Activated naive CD8-positive, alpha-beta T cell treated with anti-CD3 and anti-CD28 coated beads, Interleukin-2, amount 10 ng/mL, durations not matched to agents 7 days and 5 days (primary cell): ENCODE measurements around the gene XPO5. TPM values are rescaled to one million over a fixed set of nuclear protein-coding genes. Genes with fewer than 3 reads are reported as not detected.
A peak's percentile ranks its signal among the peaks of the same experiment; 100 is the strongest.

ENCODE experiments used
- ATAC-seq: fragments of 150-1000 bp; cut with Tn5 transposase; one replicate; pipeline ENCODE4 v1.10.0; 2021; ENCODE audit warnings: low read depth, moderate library complexity
- POLR2A ChIA-PET: fragments of 350-600 bp; sonication (Branson Sonifier 250); formaldehyde crosslinking; loops from one replicate; lab custom pipeline; 2021; ENCODE audit warnings: antibody characterized with exemption; lab: Charles Lee
- DNase-seq: peaks from one replicate; pipeline ENCODE4 v3.0.0; 2021
- H3K27ac Mint-ChIP-seq: one replicate; pipeline ENCODE4 v1.8.0; 2022; ENCODE audit warnings: mild to moderate bottlenecking, mixed read lengths
- H3K27me3 Mint-ChIP-seq: one replicate; pipeline ENCODE4 v1.8.0; 2022; ENCODE audit warnings: mild to moderate bottlenecking, moderate library complexity, mixed read lengths
- H3K36me3 Mint-ChIP-seq: one replicate; pipeline ENCODE4 v1.8.0; 2021; ENCODE audit warnings: mild to moderate bottlenecking, mixed read lengths
- H3K4me1 Mint-ChIP-seq: one replicate; pipeline ENCODE4 v1.8.0; 2021; ENCODE audit warnings: mixed read lengths
- H3K4me3 Mint-ChIP-seq: one replicate; pipeline ENCODE4 v1.8.0; 2022; ENCODE audit warnings: mild to moderate bottlenecking, moderate library complexity, mixed read lengths
- H3K9me3 Mint-ChIP-seq: one replicate; pipeline ENCODE4 v1.8.0; 2021; ENCODE audit warnings: mixed read lengths
- total RNA-seq, 2 experiments: library from RNA; stranded (reverse); gene quantifications; one replicate each; pipeline ENCODE4 v1.2.3, GENCODE V29; 2021

XPO5 gene
- 10 to 100 TPM; 46.1 to 47.0 TPM for total RNA-seq

GRCh38 chr6:43575772-43576551 lies at the start of gene XPO5, which contains the start of gene POLH:
Gene XPO5, minus strand, starts transcription at chr6:43576038. Its CDS starts 174 bp downstream, at chr6:43575864.
Gene POLH, plus strand, starts transcription at chr6:43576185. Its CDS starts 6,135 bp downstream, at chr6:43582320.
- H3K4me1 Mint-ChIP-seq = peaks cover 32% of the 10 kb centered on the region
- no peaks in the 10 kb centered on the region for H3K9me3 Mint-ChIP-seq
- POLR2A ChIA-PET = interaction anchor here (0.6 to 1.6 kb wide), 8 partner anchors 9 to 783 kb away, joined by 3 to 16 read pairs (median 4); partner anchors contain the start of genes GTPBP2, MAD2L1BP, POLR1C and YIPF3
- DNase-seq (peak; percentile 95), ATAC-seq (peak; percentile 95)
- peak within 1 kb of the TSS; percentile 95 for H3K4me3 Mint-ChIP-seq
- H3K27me3 Mint-ChIP-seq = no peaks in the 10 kb centered on the region
- H3K27ac Mint-ChIP-seq = peak within 1 kb of the TSS; percentile 88
- peaks cover 20% of the 10 kb centered on the region for H3K36me3 Mint-ChIP-seq

- POLR2A ChIA-PET = interaction anchor here (1.0 kb wide), 1 partner anchor 12 kb away, joined by 4 read pairs; no protein-coding TSS in a partner anchor
- H3K36me3 Mint-ChIP-seq = peaks cover 42% of the 10 kb centered on the region
- H3K27me3 Mint-ChIP-seq = no peaks in the 10 kb centered on the region
- ATAC-seq = no peak
- peak; percentile 19 for DNase-seq
- peaks cover 31% of the 10 kb centered on the region for H3K4me1 Mint-ChIP-seq
- H3K4me3 Mint-ChIP-seq = no peak overlapping the region
- peak overlapping the region; percentile 7 for H3K27ac Mint-ChIP-seq
- no peaks in the 10 kb centered on the region for H3K9me3 Mint-ChIP-seq
Observed at GRCh38 chr6:43625393-43625992, 49.7 kb upstream of the XPO5 start.

GRCh38 chr6:43624786-43625288 lies 49.0 kb upstream of the XPO5 start:
- Mint-ChIP-seq H3K36me3 (peaks cover 41% of the 10 kb centered on the region), H3K4me3 (no peak overlapping the region), H3K4me1 (peaks cover 25% of the 10 kb centered on the region), H3K27me3 (no peaks in the 10 kb centered on the region), H3K27ac (no peak overlapping the region), H3K9me3 (no peaks in the 10 kb centered on the region)
- POLR2A ChIA-PET = no interaction called here
- DNase-seq = no peak
- no peak for ATAC-seq

GRCh38 chr6:43623880-43624785 lies 48.3 kb upstream of the XPO5 start:
- DNase-seq = peak; percentile 23
- Mint-ChIP-seq H3K4me3 (no peak overlapping the region), H3K27ac (no peak overlapping the region), H3K27me3 (no peaks in the 10 kb centered on the region), H3K36me3 (peaks cover 43% of the 10 kb centered on the region), H3K9me3 (no peaks in the 10 kb centered on the region), H3K4me1 (peaks cover 27% of the 10 kb centered on the region)
- POLR2A ChIA-PET = no interaction called here
- no peak for ATAC-seq

GRCh38 chr6:43622541-43622940 lies 46.7 kb upstream of the XPO5 start:
- Mint-ChIP-seq H3K36me3 (peaks cover 41% of the 10 kb centered on the region), H3K4me3 (no peak overlapping the region), H3K4me1 (peaks cover 19% of the 10 kb centered on the region), H3K27me3 (no peaks in the 10 kb centered on the region), H3K9me3 (no peaks in the 10 kb centered on the region), H3K27ac (no peak overlapping the region)
- DNase-seq (no peak), ATAC-seq (no peak)
- POLR2A ChIA-PET = interaction anchor here (0.6 kb wide), 1 partner anchor 1835 kb away, joined by 3 read pairs; no protein-coding TSS in a partner anchor

GRCh38 chr6:43621836-43622180 lies 46.0 kb upstream of the XPO5 start:
- Mint-ChIP-seq H3K9me3 (no peaks in the 10 kb centered on the region), H3K36me3 (peaks cover 42% of the 10 kb centered on the region), H3K4me1 (peaks cover 16% of the 10 kb centered on the region), H3K27ac (no peak overlapping the region), H3K27me3 (no peaks in the 10 kb centered on the region), H3K4me3 (no peak overlapping the region)
- POLR2A ChIA-PET = no interaction called here
- ATAC-seq (no peak), DNase-seq (no peak)

GRCh38 chr6:43621078-43621835 lies 45.4 kb upstream of the XPO5 start:
- H3K27me3 Mint-ChIP-seq = no peaks in the 10 kb centered on the region
- peaks cover 13% of the 10 kb centered on the region for H3K4me1 Mint-ChIP-seq
- POLR2A ChIA-PET = interaction anchor here (1.0 to 2.3 kb wide), 2 partner anchors 8 to 15 kb away, joined by 3 to 14 read pairs; partner anchors contain the start of gene GTPBP2
- peak overlapping the region; percentile 12 for H3K27ac Mint-ChIP-seq
- peaks cover 39% of the 10 kb centered on the region for H3K36me3 Mint-ChIP-seq
- H3K9me3 Mint-ChIP-seq = no peaks in the 10 kb centered on the region
- no peak for ATAC-seq
- no peak overlapping the region for H3K4me3 Mint-ChIP-seq
- DNase-seq = no peak

- peak overlapping the region; percentile 26 for H3K27ac Mint-ChIP-seq
Observed at GRCh38 chr6:43616725-43617472, 41.1 kb upstream of the XPO5 start.

GRCh38 chr6:43614396-43614730 lies 38.5 kb upstream of the XPO5 start:
- H3K27ac Mint-ChIP-seq = no peak overlapping the region
- POLR2A ChIA-PET = interaction anchor here (0.9 to 1.0 kb wide), 2 partner anchors 12 to 16 kb away, joined by 3 read pairs; no protein-coding TSS in a partner anchor

More at GRCh38 chr6:43616725-43617472, 41.1 kb upstream of the XPO5 start:
- Mint-ChIP-seq H3K36me3 (peaks cover 28% of the 10 kb centered on the region), H3K9me3 (no peaks in the 10 kb centered on the region), H3K4me1 (peaks cover 5% of the 10 kb centered on the region), H3K4me3 (no peak overlapping the region), H3K27me3 (no peaks in the 10 kb centered on the region)
- DNase-seq = no peak
- POLR2A ChIA-PET = interaction anchor here (0.6 to 1.3 kb wide), 3 partner anchors 13 to 55 kb away, joined by 3 read pairs; partner anchors contain the start of gene MAD2L1BP
- no peak for ATAC-seq

GRCh38 chr6:43613721-43614395 lies 38.0 kb upstream of the XPO5 start:
- no peak for ATAC-seq

More at GRCh38 chr6:43614396-43614730, 38.5 kb upstream of the XPO5 start:
- no peaks in the 10 kb centered on the region for H3K9me3 Mint-ChIP-seq
- no peak for DNase-seq
- no peak overlapping the region for H3K4me3 Mint-ChIP-seq
- H3K27me3 Mint-ChIP-seq = no peaks in the 10 kb centered on the region
- peaks cover 4% of the 10 kb centered on the region for H3K4me1 Mint-ChIP-seq
- ATAC-seq = no peak
- H3K36me3 Mint-ChIP-seq = peaks cover 26% of the 10 kb centered on the region

GRCh38 chr6:43610431-43610830 lies 34.6 kb upstream of the XPO5 start:
- peak overlapping the region; percentile 25 for H3K27ac Mint-ChIP-seq
- peaks cover 29% of the 10 kb centered on the region for H3K36me3 Mint-ChIP-seq
- POLR2A ChIA-PET = interaction anchor here (1.0 kb wide), 1 partner anchor 10 kb away, joined by 3 read pairs; no protein-coding TSS in a partner anchor

More at GRCh38 chr6:43613721-43614395, 38.0 kb upstream of the XPO5 start:
- peaks cover 26% of the 10 kb centered on the region for H3K36me3 Mint-ChIP-seq
- POLR2A ChIA-PET = interaction anchor here (0.7 to 1.0 kb wide), 3 partner anchors 8 to 16 kb away, joined by 3 to 12 read pairs (median 3); no protein-coding TSS in a partner anchor
- peaks cover 3% of the 10 kb centered on the region for H3K4me1 Mint-ChIP-seq
- no peak overlapping the region for H3K4me3 Mint-ChIP-seq
- H3K9me3 Mint-ChIP-seq = no peaks in the 10 kb centered on the region
- no peaks in the 10 kb centered on the region for H3K27me3 Mint-ChIP-seq
- H3K27ac Mint-ChIP-seq = no peak overlapping the region
- no peak for DNase-seq

More at GRCh38 chr6:43610431-43610830, 34.6 kb upstream of the XPO5 start:
- H3K4me1 Mint-ChIP-seq = peaks cover 7% of the 10 kb centered on the region
- DNase-seq (no peak), ATAC-seq (no peak)
- H3K4me3 Mint-ChIP-seq = no peak overlapping the region
- H3K27me3 Mint-ChIP-seq = no peaks in the 10 kb centered on the region
- no peaks in the 10 kb centered on the region for H3K9me3 Mint-ChIP-seq
